K562 (cell line): Measurements from ENCODE around the gene PDF.

Experiments
- JUN ChIP-seq, 2 experiments: sonication (generic) in 1 of 2; formaldehyde crosslinking in 1 of 2; IDR thresholded peaks; 2 replicates each; pipeline versions ENCODE4 v1.6.1 to v1.8.0; 2012 to 2022; ENCODE audit warnings: borderline replicate concordance in 2 of 2, mild to moderate bottlenecking in 2 of 2, improper control_type of control experiment in 1 of 2, low read depth in 1 of 2, low read length in 1 of 2, missing genetic modification reagents in 1 of 2
- SMC3 ChIP-seq: conservative IDR thresholded peaks from 2 replicates; pipeline ENCODE4 v1.6.1; 2011; ENCODE audit warnings: low read depth, low read length, improper control_type of control experiment; ENCODE audit not compliant: insufficient read depth
- TFAP4 ChIP-seq: sonication (generic); formaldehyde crosslinking; IDR thresholded peaks from 2 replicates; pipeline ENCODE4 v1.8.0; 2022; ENCODE audit warnings: missing genetic modification reagents, mild to moderate bottlenecking, moderate library complexity, borderline replicate concordance

- TF ChIP-seq TFAP4 (no peak), JUN (IDR thresholded peaks at IDR 0.05; ENCODE audit: borderline replicate concordance, low read depth, low read length) (no peak), JUN (CRISPR knock-in tag; IDR thresholded peaks at IDR 0.05; ENCODE audit: borderline replicate concordance) (no peak), SMC3 (no peak)
These were observed 37.6 kb upstream of the PDF start for GRCh38 chr16:69367980-69368379.
